Left renal cortex interstitium (tissue), 4 donors: ENCODE measurements around the gene MUC6. TPM values are rescaled to one million over a fixed set of nuclear protein-coding genes. Genes with fewer than 3 reads are reported as not detected.

Experiments
- DNase-seq, 4 donors: peaks; one replicate each; pipeline ENCODE4 v3.0.0-alpha.2; 2013; ENCODE audit warnings: low read depth in 4 of 4, low spot score in 2 of 4, missing footprints in 1 of 4
- polyA plus RNA-seq, 4 donors: library from polyadenylated mRNA; unstranded; fragments of 120-200 nt; gene quantifications; one replicate each; pipeline ENCODE4 v1.2.1, GENCODE V29; 2013; ENCODE audit not compliant: insufficient read length in 4 of 4

MUC6 gene
- polyA plus RNA-seq, 4 donors, result 5.7 to 56.0 (median 20.3) TPM

- no peak for DNase-seq
These were observed 37.3 kb upstream of the MUC6 start for GRCh38 chr11:1073851-1074243.

GRCh38 chr11:1073261-1073724 is 36.8 kb upstream of the MUC6 start:
- no peak for DNase-seq

- DNase-seq, result no peak
These were observed 36.3 kb upstream of the MUC6 start for GRCh38 chr11:1072821-1073231.

- DNase-seq, result peak in 1 of 4 donors; percentile 24
These were observed 35.8 kb upstream of the MUC6 start for GRCh38 chr11:1072116-1072820.

- DNase-seq, result no peak
These were observed 35.1 kb upstream of the MUC6 start for GRCh38 chr11:1071571-1072115.

GRCh38 chr11:1070594-1071462 is 34.3 kb upstream of the MUC6 start:
- no peak for DNase-seq

- no peak for DNase-seq
These were observed 33.2 kb upstream of the MUC6 start for GRCh38 chr11:1069740-1070139.

GRCh38 chr11:1067812-1068496 is 31.4 kb upstream of the MUC6 start:
- DNase-seq, result no peak

- DNase-seq, result no peak
These were observed 27.6 kb upstream of the MUC6 start for GRCh38 chr11:1064167-1064566.

GRCh38 chr11:1062075-1062820 is 25.7 kb upstream of the MUC6 start:
- DNase-seq, result no peak

- no peak for DNase-seq
These were observed 24.5 kb upstream of the MUC6 start for GRCh38 chr11:1060852-1061616.

- DNase-seq, result no peak
These were observed 23.9 kb upstream of the MUC6 start for GRCh38 chr11:1060410-1060809.

- no peak for DNase-seq
These were observed 23.2 kb upstream of the MUC6 start for GRCh38 chr11:1059759-1060158.

GRCh38 chr11:1057806-1058205 is 21.3 kb upstream of the MUC6 start:
- DNase-seq, result no peak

- no peak for DNase-seq
These were observed 19.7 kb upstream of the MUC6 start for GRCh38 chr11:1055990-1056771.

GRCh38 chr11:1055109-1055703 is 18.7 kb upstream of the MUC6 start:
- DNase-seq, result no peak

GRCh38 chr11:1054143-1055108 is 17.9 kb upstream of the MUC6 start:
- no peak for DNase-seq
